ENCODE measurements around the gene DMD. TPM values are rescaled to one million over a fixed set of nuclear protein-coding genes. Genes with fewer than 3 reads are reported as not detected.

The DMD gene
- total RNA-seq, 2 donors from 2014 or later: 19.6 to 24.9 TPM

GRCh38 chrX:32495855-32496254 lies 715.5 kb downstream of the DMD start:
- Histone ChIP-seq H3K27me3 (ENCODE audit: control insufficient read depth, insufficient read depth, low read length, poor library complexity, severe bottlenecking) (no peaks in the 10 kb centered on the region), H3K27ac (ENCODE audit: low read depth, low read length) (no peak overlapping the region), H3K4me3 (ENCODE audit: low read length) (no peak overlapping the region), H3K36me3 (ENCODE audit: control insufficient read depth, insufficient read depth, low read length) (no peaks in the 10 kb centered on the region), H3K9me3 (ENCODE audit: control insufficient read depth, low read length) (no peaks in the 10 kb centered on the region), H3K9ac (ENCODE audit: extremely low read depth, low read length, poor library complexity, severe bottlenecking) (no peak overlapping the region), H3K4me1 (ENCODE audit: control insufficient read depth, insufficient read depth, low read length) (no peaks in the 10 kb centered on the region)
- Mint-ChIP-seq H3K4me3 (no peak overlapping the region), H3K27ac (no peak overlapping the region), H3K9me3 (no peaks in the 10 kb centered on the region), H3K36me3 (ENCODE audit: low read depth) (no peaks in the 10 kb centered on the region), H3K27me3 (ENCODE audit: insufficient read depth) (no peaks in the 10 kb centered on the region), H3K4me1 (no peaks in the 10 kb centered on the region)
- no peak for DNase-seq
- no peak for TF ChIP-seq CTCF (conservative IDR thresholded peaks at IDR 0.05)

DNA sequence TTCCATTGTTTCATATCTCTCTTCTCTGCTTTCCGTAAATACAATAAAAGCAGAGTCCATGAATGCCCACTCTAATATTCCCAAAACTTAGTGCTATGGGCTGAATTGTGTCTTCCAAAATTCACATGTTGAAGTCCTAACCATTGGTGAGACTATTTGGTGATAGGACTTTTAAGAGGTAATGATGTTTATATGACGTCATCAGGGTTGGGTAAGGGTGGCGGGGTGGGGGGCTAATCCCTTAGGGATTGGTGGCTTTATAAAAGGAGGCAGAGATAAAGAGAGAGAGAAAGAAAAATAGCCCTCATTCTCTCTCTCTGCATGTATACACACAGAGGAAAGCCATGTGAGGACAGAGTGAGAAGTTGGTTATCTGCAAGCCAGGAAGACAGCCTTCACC lies 722.2 kb downstream of the DMD start:
- no peaks in the 10 kb centered on the region for H3K36me3 ChIP-seq (ENCODE audit: control insufficient read depth, insufficient read depth, low read length)
- no peaks in the 10 kb centered on the region for H3K36me3 Mint-ChIP-seq (ENCODE audit: low read depth)
- no peaks in the 10 kb centered on the region for H3K9me3 ChIP-seq (ENCODE audit: control insufficient read depth, low read length)
- TF ChIP-seq CTCF (conservative IDR thresholded peaks at IDR 0.05): no peak
- no peak overlapping the region for H3K27ac ChIP-seq (ENCODE audit: low read depth, low read length)
- H3K4me1 Mint-ChIP-seq: no peaks in the 10 kb centered on the region
- no peak overlapping the region for H3K4me3 ChIP-seq (ENCODE audit: low read length)
- H3K27me3 Mint-ChIP-seq (ENCODE audit: insufficient read depth): no peaks in the 10 kb centered on the region
- no peaks in the 10 kb centered on the region for H3K9me3 Mint-ChIP-seq
- no peaks in the 10 kb centered on the region for H3K4me1 ChIP-seq (ENCODE audit: control insufficient read depth, insufficient read depth, low read length)
- DNase-seq: no peak
- H3K27me3 ChIP-seq (ENCODE audit: control insufficient read depth, insufficient read depth, low read length, poor library complexity, severe bottlenecking): no peaks in the 10 kb centered on the region
- no peak overlapping the region for H3K27ac Mint-ChIP-seq
- H3K4me3 Mint-ChIP-seq: no peak overlapping the region
- WGBS, 2 experiments (ENCODE audit: insufficient coverage in 1 of 2, insufficient read length in 1 of 2): 83 to 97% methylated on average over 1 to 3 of the region's 3 CpGs
- no peak overlapping the region for H3K9ac ChIP-seq (ENCODE audit: extremely low read depth, low read length, poor library complexity, severe bottlenecking)

DNA sequence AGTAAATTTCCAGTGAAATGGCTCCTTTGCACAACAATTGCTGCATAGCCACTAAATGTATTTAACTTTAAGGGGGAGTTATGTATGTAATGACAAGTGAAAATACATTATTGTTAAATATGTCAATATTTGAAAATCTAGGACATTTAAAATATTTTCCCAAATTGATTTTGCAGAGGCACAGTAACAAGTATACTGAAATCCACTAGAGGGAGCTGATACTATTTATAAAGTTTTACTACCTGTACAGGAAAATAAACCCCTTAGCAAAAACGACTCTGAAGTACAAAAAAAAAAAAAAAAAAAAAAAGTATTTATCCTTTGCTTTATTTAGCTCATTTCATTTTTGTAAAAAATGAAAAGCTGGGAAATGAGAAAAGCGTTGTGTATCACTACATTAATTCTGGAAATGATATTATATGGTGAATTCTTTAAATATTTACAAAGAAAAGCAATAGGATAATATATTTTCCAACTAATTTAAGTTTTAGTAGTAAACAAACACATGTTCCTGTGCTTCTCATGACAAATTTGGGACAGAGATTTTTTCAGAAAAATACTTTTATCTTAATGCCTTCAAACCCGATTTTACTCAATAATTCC lies 727.7 kb downstream of the DMD start:
- H3K9me3 Mint-ChIP-seq: no peaks in the 10 kb centered on the region
- H3K27ac ChIP-seq (ENCODE audit: low read depth, low read length): no peak overlapping the region
- no peak overlapping the region for H3K9ac ChIP-seq (ENCODE audit: extremely low read depth, low read length, poor library complexity, severe bottlenecking)
- no peaks in the 10 kb centered on the region for H3K27me3 Mint-ChIP-seq (ENCODE audit: insufficient read depth)
- H3K4me1 ChIP-seq (ENCODE audit: control insufficient read depth, insufficient read depth, low read length): no peaks in the 10 kb centered on the region
- H3K9me3 ChIP-seq (ENCODE audit: control insufficient read depth, low read length): no peaks in the 10 kb centered on the region
- no peaks in the 10 kb centered on the region for H3K36me3 Mint-ChIP-seq (ENCODE audit: low read depth)
- H3K27ac Mint-ChIP-seq: no peak overlapping the region
- H3K36me3 ChIP-seq (ENCODE audit: control insufficient read depth, insufficient read depth, low read length): no peaks in the 10 kb centered on the region
- DNase-seq: no peak
- H3K4me3 ChIP-seq (ENCODE audit: low read length): no peak overlapping the region
- no peaks in the 10 kb centered on the region for H3K4me1 Mint-ChIP-seq
- TF ChIP-seq CTCF (conservative IDR thresholded peaks at IDR 0.05): peak; percentile 77
- H3K4me3 Mint-ChIP-seq: no peak overlapping the region
- WGBS, 2 experiments (ENCODE audit: insufficient coverage in 1 of 2, insufficient read length in 1 of 2): no CpG with 5 or more reads among the region's 3 CpGs
- H3K27me3 ChIP-seq (ENCODE audit: control insufficient read depth, insufficient read depth, low read length, poor library complexity, severe bottlenecking): no peaks in the 10 kb centered on the region
